ENCODE measurements around the gene NDUFS5. TPM values are rescaled to one million over a fixed set of nuclear protein-coding genes. Genes with fewer than 3 reads are reported as not detected.

Gene NDUFS5
- total RNA-seq, 1 experiment from 2014 or later, result 284 TPM

DNA sequence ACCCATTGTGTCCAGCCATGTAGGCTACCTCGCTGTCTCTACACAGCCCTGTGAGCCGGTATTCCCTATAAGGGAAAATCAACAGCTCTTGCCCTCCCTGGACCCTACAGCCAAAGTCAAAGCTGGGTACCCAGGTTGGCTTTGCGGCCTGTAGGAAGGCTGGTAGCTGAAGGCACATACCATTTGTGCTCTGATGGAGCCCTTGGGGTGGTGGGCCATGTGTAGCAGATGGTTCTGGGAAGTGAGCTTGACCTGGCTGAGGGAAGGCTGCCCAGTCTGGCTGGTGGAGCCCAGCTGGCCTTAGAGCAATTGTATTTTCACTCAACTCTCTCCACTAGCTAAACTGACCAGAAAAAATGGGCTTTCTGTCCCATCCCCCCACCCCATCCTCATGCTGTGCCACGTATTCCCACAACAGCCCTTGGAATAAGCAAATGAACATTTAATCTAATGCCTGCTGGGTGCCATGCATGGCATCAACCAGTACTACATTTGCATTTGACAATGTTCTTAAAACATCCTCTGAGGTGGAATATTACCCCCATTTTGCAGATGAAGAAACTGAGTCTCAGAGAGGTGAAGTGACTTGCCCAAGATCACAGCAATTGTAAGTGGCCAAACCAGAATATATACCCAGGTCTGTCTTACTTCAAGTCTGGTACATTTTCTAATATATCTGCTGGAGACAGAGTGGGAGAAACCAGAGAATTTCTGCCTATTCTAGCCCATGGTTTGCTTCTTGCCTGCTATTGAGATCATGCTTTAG, 56.8 kb downstream of the NDUFS5 start:
- Histone ChIP-seq H3K4me1 (ENCODE audit: insufficient read depth, low read length, poor library complexity, severe bottlenecking) (peaks cover 13% of the 10 kb centered on the region), H3K9me3 (ENCODE audit: low read depth, low read length, poor library complexity, severe bottlenecking) (no peaks in the 10 kb centered on the region), H3K27me3 (replicated peaks; ENCODE audit: insufficient read depth, low read depth, low read length, poor library complexity) (peaks cover 11% of the 10 kb centered on the region), H3K36me3 (ENCODE audit: insufficient read depth, low read length, poor library complexity, severe bottlenecking) (no peaks in the 10 kb centered on the region), H3K27ac (ENCODE audit: low read depth, low read length, poor library complexity, severe bottlenecking) (no peak overlapping the region), H3K4me3 (ENCODE audit: low read depth, low read length, poor library complexity, severe bottlenecking) (no peak overlapping the region)
- TF ChIP-seq, protein P1, sequence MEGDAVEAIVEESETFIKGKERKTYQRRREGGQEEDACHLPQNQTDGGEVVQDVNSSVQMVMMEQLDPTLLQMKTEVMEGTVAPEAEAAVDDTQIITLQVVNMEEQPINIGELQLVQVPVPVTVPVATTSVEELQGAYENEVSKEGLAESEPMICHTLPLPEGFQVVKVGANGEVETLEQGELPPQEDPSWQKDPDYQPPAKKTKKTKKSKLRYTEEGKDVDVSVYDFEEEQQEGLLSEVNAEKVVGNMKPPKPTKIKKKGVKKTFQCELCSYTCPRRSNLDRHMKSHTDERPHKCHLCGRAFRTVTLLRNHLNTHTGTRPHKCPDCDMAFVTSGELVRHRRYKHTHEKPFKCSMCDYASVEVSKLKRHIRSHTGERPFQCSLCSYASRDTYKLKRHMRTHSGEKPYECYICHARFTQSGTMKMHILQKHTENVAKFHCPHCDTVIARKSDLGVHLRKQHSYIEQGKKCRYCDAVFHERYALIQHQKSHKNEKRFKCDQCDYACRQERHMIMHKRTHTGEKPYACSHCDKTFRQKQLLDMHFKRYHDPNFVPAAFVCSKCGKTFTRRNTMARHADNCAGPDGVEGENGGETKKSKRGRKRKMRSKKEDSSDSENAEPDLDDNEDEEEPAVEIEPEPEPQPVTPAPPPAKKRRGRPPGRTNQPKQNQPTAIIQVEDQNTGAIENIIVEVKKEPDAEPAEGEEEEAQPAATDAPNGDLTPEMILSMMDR (conservative IDR thresholded peaks at IDR 0.05; ENCODE audit: low read depth, low read length), result no peak
- no peak for TF ChIP-seq EZH2 (IDR thresholded peaks at IDR 0.05; ENCODE audit: borderline replicate concordance, low read depth, low read length, poor library complexity, severe bottlenecking)
- DNase-seq (ENCODE audit: low spot score), result no peak
- ChIA-PET POLR2A (ENCODE audit: low non-redundant PET) (no interaction called here), CTCF (no interaction called here)
- no TSS peak for BruUV-seq (replicated peaks)
- intact Hi-C loops (cut with micrococcal nuclease; ENCODE audit: unreplicated experiment), result no loop called here

DNA sequence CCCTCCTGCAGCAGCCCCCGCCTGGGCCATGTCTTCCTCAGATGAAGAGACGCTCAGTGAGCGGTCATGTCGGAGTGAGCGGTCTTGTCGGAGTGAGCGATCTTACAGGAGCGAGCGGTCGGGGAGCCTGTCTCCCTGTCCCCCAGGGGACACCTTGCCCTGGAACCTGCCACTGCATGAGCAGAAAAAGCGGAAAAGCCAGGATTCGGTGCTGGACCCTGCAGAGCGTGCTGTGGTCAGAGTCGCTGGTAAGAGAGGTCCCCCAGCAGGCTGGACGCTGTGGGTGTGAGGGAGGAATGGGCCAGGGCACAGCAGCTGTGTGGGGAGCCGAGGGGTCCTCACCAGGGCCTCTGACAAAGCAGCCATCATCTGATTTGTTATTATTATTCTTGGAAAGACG, 58.0 kb downstream of the NDUFS5 start:
- Histone ChIP-seq H3K27ac (ENCODE audit: low read depth, low read length, poor library complexity, severe bottlenecking) (no peak overlapping the region), H3K4me3 (ENCODE audit: low read depth, low read length, poor library complexity, severe bottlenecking) (no peak overlapping the region), H3K4me1 (ENCODE audit: insufficient read depth, low read length, poor library complexity, severe bottlenecking) (peaks cover 13% of the 10 kb centered on the region), H3K9me3 (ENCODE audit: low read depth, low read length, poor library complexity, severe bottlenecking) (no peaks in the 10 kb centered on the region), H3K27me3 (replicated peaks; ENCODE audit: insufficient read depth, low read depth, low read length, poor library complexity) (peaks cover 11% of the 10 kb centered on the region), H3K36me3 (ENCODE audit: insufficient read depth, low read length, poor library complexity, severe bottlenecking) (no peaks in the 10 kb centered on the region)
- POLR2A ChIA-PET (ENCODE audit: low non-redundant PET), result no interaction called here
- BruUV-seq (replicated peaks), result no TSS peak
- intact Hi-C loops (cut with micrococcal nuclease; ENCODE audit: unreplicated experiment), result no loop called here
- CTCF ChIA-PET, result no interaction called here
- TF ChIP-seq EZH2 (IDR thresholded peaks at IDR 0.05; ENCODE audit: borderline replicate concordance, low read depth, low read length, poor library complexity, severe bottlenecking), result no peak
- TF ChIP-seq, protein P1 (conservative IDR thresholded peaks at IDR 0.05; ENCODE audit: low read depth, low read length), result no peak
- no peak for DNase-seq (ENCODE audit: low spot score)

Other genes starting within 250 kb of the NDUFS5 start
- gene RRAGC, start 166.6 kb upstream of the NDUFS5 start, total RNA-seq (2021), result 19.9 and 26.0 TPM in 2 replicates
- 25.1 and 31.6 TPM in 2 replicates for gene MYCBP, start 153.0 kb upstream of the NDUFS5 start, total RNA-seq (2021)
- gene GJA9, start 144.8 kb upstream of the NDUFS5 start, total RNA-seq (2021), result not detected in 2 replicates
- gene RHBDL2, start 84.5 kb upstream of the NDUFS5 start, total RNA-seq (2021), result not detected in 2 replicates
- 76.3 and 87.0 TPM in 2 replicates for gene AKIRIN1, start 35.1 kb upstream of the NDUFS5 start, total RNA-seq (2021)
- 261 and 265 TPM in 2 replicates for gene MACF1, start 178.3 kb downstream of the NDUFS5 start, total RNA-seq (2021)